ENCODE results near the gene RGSL1. TPM values are rescaled to one million over a fixed set of nuclear protein-coding genes. Genes with fewer than 3 reads are reported as not detected.

RGSL1 gene
- total and polyA plus RNA-seq, 2 of the 8 experiments (the other 6 are each of a cell fraction or from before 2014, with no cell fraction given) = not detected

DNA sequence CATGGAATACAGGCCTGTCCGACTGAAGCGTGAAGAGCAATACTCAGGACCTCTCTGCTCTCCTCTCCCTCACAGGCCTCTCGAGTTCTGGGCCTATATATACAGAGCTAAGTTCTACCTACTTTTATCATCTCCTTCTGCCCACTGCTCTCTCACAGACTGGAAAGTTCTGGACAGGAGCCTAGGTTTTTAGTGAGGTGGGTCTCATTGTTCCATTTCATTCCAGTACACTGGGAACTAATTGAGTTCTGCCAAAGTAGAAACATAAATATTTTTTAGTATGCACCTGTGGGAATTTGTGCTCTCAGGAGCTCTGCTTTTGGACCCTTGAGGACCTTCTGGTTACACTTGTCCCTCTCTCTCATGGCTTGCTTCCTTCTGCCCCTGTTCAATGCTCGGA lies 49.4 kb upstream of the RGSL1 start, which contains the start of gene TEDDM1:
Gene TEDDM1, minus strand, starts transcription at position 101 of the 400 bp plus-strand sequence. CDS start 182 bp downstream, outside the sequence.
- no peaks in the 10 kb centered on the region for H3K4me1 ChIP-seq (replicated peaks in 1 of 4; ENCODE audit: control insufficient read depth in 3 of 4, insufficient read depth in 4 of 4, low read length in 3 of 4)
- 89% methylated on average over 4 of the region's 4 CpGs; no CpG with 5 or more reads in 1 of the 2 experiments for whole genome bisulfite sequencing, 2 experiments (ENCODE audit: extremely low coverage in 1 of 2, insufficient coverage in 1 of 2, insufficient read length in 1 of 2, insufficient replicate concordance in 2 of 2, low coverage in 1 of 2, low lambda C conversion rate in 2 of 2, missing lambda C conversion rate in 1 of 2)
- TF ChIP-seq SP2 (IDR thresholded peaks at IDR 0.05; ENCODE audit: low read length) (no peak), SAP30 (IDR thresholded peaks at IDR 0.05; ENCODE audit: insufficient read depth, insufficient replicate concordance, low read length) (no peak), SIRT6 (IDR thresholded peaks at IDR 0.05; ENCODE audit: low read length) (no peak), RAD21 (IDR thresholded peaks at IDR 0.05 in 1 of 2, conservative IDR thresholded peaks at IDR 0.05 in 1 of 2; ENCODE audit: low read depth in 2 of 2, low read length in 2 of 2) (no peak), CTCF (IDR thresholded peaks at IDR 0.05; ENCODE audit: control extremely low read depth in 1 of 3, insufficient read depth in 1 of 3, low read depth in 1 of 3, low read length in 3 of 3) (no peak), HDAC6 (IDR thresholded peaks at IDR 0.05; ENCODE audit: low read depth, low read length) (no peak), BRCA1 (IDR thresholded peaks at IDR 0.05; ENCODE audit: low read depth, low read length) (no peak), JUN (IDR thresholded peaks at IDR 0.05; ENCODE audit: low read depth, low read length) (no peak), NRF1 (IDR thresholded peaks at IDR 0.05; ENCODE audit: low read depth, low read length) (no peak), SRF (IDR thresholded peaks at IDR 0.05; ENCODE audit: low read depth, low read length) (no peak), TAF1 (IDR thresholded peaks at IDR 0.05; ENCODE audit: low read depth, low read length) (no peak), TBP (IDR thresholded peaks at IDR 0.05; ENCODE audit: low read depth, low read length) (no peak)

More for the DNA sequence above, 49.4 kb upstream of the RGSL1 start, which contains the start of gene TEDDM1:
- H3K56ac ChIP-seq (replicated peaks; ENCODE audit: insufficient read length, low read depth, low read length) = no peak within 1 kb of the TSS
- H2BK120ac ChIP-seq (replicated peaks; ENCODE audit: low read depth, low read length) = no peak within 1 kb of the TSS
- no peaks in the 10 kb centered on the region for H3K79me1 ChIP-seq (ENCODE audit: low read depth, low read length)
- H3K23ac ChIP-seq (ENCODE audit: insufficient read length) = no peak within 1 kb of the TSS
- H3K9ac ChIP-seq (replicated peaks in 1 of 4; ENCODE audit: extremely low read depth in 1 of 4, low read depth in 3 of 4, low read length in 3 of 4) = no peak within 1 kb of the TSS
- no peaks in the 10 kb centered on the region for H4K20me1 ChIP-seq (replicated peaks in 1 of 2; ENCODE audit: control insufficient read depth in 1 of 2, insufficient read depth in 2 of 2, low read length in 2 of 2)
- H4K8ac ChIP-seq (ENCODE audit: extremely low read depth, insufficient read depth, low read length) = peak within 1 kb of the TSS; percentile 48; the same call in 1 of the 2 replicates
- H4K5ac ChIP-seq (ENCODE audit: insufficient read length, low read depth, low read length) = no peak within 1 kb of the TSS
- no peak within 1 kb of the TSS for H2BK15ac ChIP-seq (ENCODE audit: low read length)
- H3K14ac ChIP-seq (ENCODE audit: insufficient read length) = no peak within 1 kb of the TSS
- ChIA-PET CTCF (ENCODE audit: partially characterized antibody) (interaction anchor here (0.6 to 6.8 kb wide), 8 partner anchors 8 to 593 kb away, joined by 3 to 107 read pairs (median 7); no protein-coding TSS in a partner anchor), POLR2A (ENCODE audit: partially characterized antibody) (interaction anchor here (1.6 to 2.7 kb wide), 3 partner anchors 9 to 17 kb away, joined by 3 to 10 read pairs (median 8); partner anchors contain the start of gene GLUL)
- H2BK20ac ChIP-seq (ENCODE audit: low read length) = no peak within 1 kb of the TSS
- H4K91ac ChIP-seq (replicated peaks; ENCODE audit: insufficient read length, low read length) = no peak within 1 kb of the TSS
- no peaks in the 10 kb centered on the region for H3K9me3 ChIP-seq (ENCODE audit: insufficient read depth in 2 of 2, low read depth in 1 of 2, low read length in 1 of 2)
- FAIRE-seq = no peak
- H3K36me3 ChIP-seq (ENCODE audit: control insufficient read depth in 2 of 4, insufficient read depth in 4 of 4, low read length in 3 of 4) = no peaks in the 10 kb centered on the region
- H3K79me2 ChIP-seq (ENCODE audit: control insufficient read depth in 1 of 2, insufficient read depth in 2 of 2, low read length in 2 of 2) = no peaks in the 10 kb centered on the region
- H3K4ac ChIP-seq (replicated peaks; ENCODE audit: insufficient read length, low read depth, low read length) = no peak within 1 kb of the TSS
- H2BK5ac ChIP-seq (ENCODE audit: low read depth, low read length) = no peak within 1 kb of the TSS
- H3K27me3 ChIP-seq (replicated peaks in 1 of 4; ENCODE audit: control insufficient read depth in 3 of 4, extremely low read depth in 1 of 4, insufficient read depth in 3 of 4, low read length in 3 of 4) = no peaks in the 10 kb centered on the region
- no peak within 1 kb of the TSS for H2AK5ac ChIP-seq (ENCODE audit: low read depth, low read length)
- H2AFZ ChIP-seq (ENCODE audit: low read length) = no peak within 1 kb of the TSS
- no peak within 1 kb of the TSS for H3K4me2 ChIP-seq (ENCODE audit: insufficient read depth in 1 of 2, low read depth in 2 of 2, low read length in 2 of 2)
- H3K18ac ChIP-seq (ENCODE audit: extremely low read depth, low read length) = no peak within 1 kb of the TSS
- no peak within 1 kb of the TSS for H2BK12ac ChIP-seq (ENCODE audit: low read depth, low read length)
- no peak within 1 kb of the TSS for H3K27ac ChIP-seq (ENCODE audit: low read depth, low read length)
- H3K4me3 ChIP-seq (ENCODE audit: extremely low read depth in 1 of 4, insufficient read depth in 2 of 4, low read depth in 3 of 4, low read length in 4 of 4) = no peak within 1 kb of the TSS
- no peak for DNase-seq (ENCODE audit: low read depth in 1 of 2, low spot score in 2 of 2)
- H3K23me2 ChIP-seq (ENCODE audit: low read depth, low read length) = no peaks in the 10 kb centered on the region

Data from H1 (cell line).